A549 (cell line): ENCODE data around the gene LBHD2.

Source experiments
- CEBPB ChIP-seq, 2 experiments: fragments of >200 bp in 1 of 2; sonication (Bioruptor Twin) in 1 of 2; formaldehyde crosslinking in 1 of 2; IDR thresholded peaks; 2 replicates each; pipeline ENCODE4 v1.6.1; 2012 to 2016
- POLR2A ChIP-seq: IDR thresholded peaks from 2 replicates; pipeline ENCODE4 v1.6.1; 2012; ENCODE audit warnings: mild to moderate bottlenecking, low read length
- RFX5 ChIP-seq: fragments of 450-650 bp; IDR thresholded peaks from 2 replicates; pipeline ENCODE4 v1.7.1; 2014; ENCODE audit warnings: antibody characterized with exemption, mild to moderate bottlenecking, moderate library complexity
- SMC3 ChIP-seq: fragments of >200 bp; sonication (Bioruptor Twin); formaldehyde crosslinking; IDR thresholded peaks from 3 replicates; pipeline ENCODE4 v1.6.1; 2018; ENCODE audit warnings: inconsistent platforms
- TP53 ChIP-seq: fragments of 250-450 bp; sonication (Bioruptor Pico); IDR thresholded peaks from 2 replicates; pipeline ENCODE4 v1.5.0; 2021; ENCODE audit warnings: mild to moderate bottlenecking, moderate library complexity
- TF ChIP-seq, protein P1 (sequence below): fragments of >200 bp; sonication (Bioruptor Twin); formaldehyde crosslinking; IDR thresholded peaks from 3 replicates; pipeline ENCODE4 v1.5.1; 2016

DNA sequence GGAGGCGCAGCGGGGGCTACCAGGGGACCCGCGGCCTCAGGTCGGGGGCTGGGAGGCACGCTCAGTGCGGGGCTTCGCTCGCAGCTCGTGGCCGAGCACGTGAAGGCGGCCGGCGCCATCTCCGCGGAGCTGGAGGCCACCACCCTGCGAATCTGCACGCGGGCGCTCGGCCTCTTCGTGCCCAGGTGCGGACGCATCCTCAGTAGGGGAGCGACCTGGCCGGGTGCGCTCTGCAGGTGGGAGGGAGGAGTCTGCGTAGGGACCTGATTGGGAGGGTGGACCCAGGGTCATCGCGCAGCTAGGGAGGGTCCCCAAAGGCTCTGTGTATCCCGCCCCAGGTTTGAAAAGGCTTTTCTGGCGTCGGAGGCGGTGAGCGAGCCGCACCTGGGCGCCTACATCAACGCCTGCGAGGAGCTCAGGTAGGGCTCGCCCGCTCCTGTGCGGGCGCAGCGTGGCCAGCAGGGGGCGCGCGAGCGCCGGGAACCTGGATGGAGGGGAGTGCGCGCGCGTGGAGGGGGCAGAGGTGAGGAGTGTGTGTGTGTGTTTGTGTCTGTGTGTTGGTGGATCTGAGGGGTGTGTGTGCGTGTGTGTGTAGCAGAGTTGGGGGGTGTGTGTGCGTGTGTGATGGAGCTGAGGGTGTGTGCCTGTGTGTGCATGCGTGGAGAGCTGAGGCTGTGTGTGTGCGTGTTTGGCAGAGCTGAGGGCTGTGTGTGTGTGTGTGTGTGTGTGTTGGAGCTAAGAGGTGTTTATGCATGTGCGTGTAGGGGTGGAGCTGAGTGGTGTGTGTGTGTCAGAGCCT lies 20.8 kb downstream of the LBHD2 start:
- TF ChIP-seq CEBPB (IDR thresholded peaks at IDR 0.05) (no peak), TP53 (peak; percentile 28; the same call in 1 of the 2 replicates), SMC3 (peak; percentile 97), POLR2A (no peak), RFX5 (no peak)
- TF ChIP-seq, protein P1, sequence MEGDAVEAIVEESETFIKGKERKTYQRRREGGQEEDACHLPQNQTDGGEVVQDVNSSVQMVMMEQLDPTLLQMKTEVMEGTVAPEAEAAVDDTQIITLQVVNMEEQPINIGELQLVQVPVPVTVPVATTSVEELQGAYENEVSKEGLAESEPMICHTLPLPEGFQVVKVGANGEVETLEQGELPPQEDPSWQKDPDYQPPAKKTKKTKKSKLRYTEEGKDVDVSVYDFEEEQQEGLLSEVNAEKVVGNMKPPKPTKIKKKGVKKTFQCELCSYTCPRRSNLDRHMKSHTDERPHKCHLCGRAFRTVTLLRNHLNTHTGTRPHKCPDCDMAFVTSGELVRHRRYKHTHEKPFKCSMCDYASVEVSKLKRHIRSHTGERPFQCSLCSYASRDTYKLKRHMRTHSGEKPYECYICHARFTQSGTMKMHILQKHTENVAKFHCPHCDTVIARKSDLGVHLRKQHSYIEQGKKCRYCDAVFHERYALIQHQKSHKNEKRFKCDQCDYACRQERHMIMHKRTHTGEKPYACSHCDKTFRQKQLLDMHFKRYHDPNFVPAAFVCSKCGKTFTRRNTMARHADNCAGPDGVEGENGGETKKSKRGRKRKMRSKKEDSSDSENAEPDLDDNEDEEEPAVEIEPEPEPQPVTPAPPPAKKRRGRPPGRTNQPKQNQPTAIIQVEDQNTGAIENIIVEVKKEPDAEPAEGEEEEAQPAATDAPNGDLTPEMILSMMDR, result peak; percentile 94
